ENCODE results near the gene LHX2.

- TF ChIP-seq POLR2A (IDR thresholded peaks at IDR 0.05; ENCODE audit: low read depth, low read length): no peak
- TF ChIP-seq CTCF (conservative IDR thresholded peaks at IDR 0.05; ENCODE audit: low read depth, low read length): no peak
- no peak for TF ChIP-seq RCOR1 (IDR thresholded peaks at IDR 0.05; ENCODE audit: insufficient replicate concordance, low read length)
- no peak for TF ChIP-seq MXI1 (IDR thresholded peaks at IDR 0.05; ENCODE audit: borderline replicate concordance, low read depth, low read length)
- no peak for TF ChIP-seq RAD21 (IDR thresholded peaks at IDR 0.05; ENCODE audit: low read length)
- TF ChIP-seq MAZ (IDR thresholded peaks at IDR 0.05; ENCODE audit: borderline replicate concordance, low read depth, low read length): no peak
- TF ChIP-seq BHLHE40 (IDR thresholded peaks at IDR 0.05; ENCODE audit: low read depth, low read length): no peak
- no peak for TF ChIP-seq SMC3 (IDR thresholded peaks at IDR 0.05; ENCODE audit: low read depth, low read length)
- no peak for TF ChIP-seq USF2 (IDR thresholded peaks at IDR 0.05; ENCODE audit: low read depth, low read length)
- no peak for TF ChIP-seq RFX5 (IDR thresholded peaks at IDR 0.05; ENCODE audit: low read depth, low read length)
- TF ChIP-seq ELK1 (IDR thresholded peaks at IDR 0.05; ENCODE audit: borderline replicate concordance, low read depth, low read length): no peak
- no peak for TF ChIP-seq CEBPB (IDR thresholded peaks at IDR 0.05; ENCODE audit: low read depth, low read length)
- TF ChIP-seq MAFK (IDR thresholded peaks at IDR 0.05; ENCODE audit: low read depth, low read length): no peak
- TF ChIP-seq CHD1 (IDR thresholded peaks at IDR 0.05; ENCODE audit: low read depth, low read length): no peak
Measured at GRCh38 chr9:124024107-124024506, 12.5 kb downstream of the LHX2 start.
